GM19025 (cell line): ENCODE results near the gene CARD6.
A peak's percentile ranks its signal among the peaks of the same experiment; 100 is the strongest.
"Not testable (repeated sequence)": the region's sequence is repeated elsewhere in the genome, so short reads cannot be mapped to it uniquely, and the experiment has no call there.

Experiments
- ATAC-seq: cut with Tn5 transposase; IDR thresholded peaks from one replicate; pipeline ENCODE4 v1.9.1; 2021; ENCODE audit warnings: mild to moderate bottlenecking, low read depth, moderate library complexity; ENCODE audit not compliant: unreplicated experiment

Gene CARD6

GRCh38 chr5:40866844-40867243 lies 25.7 kb downstream of the CARD6 start:
- ATAC-seq = no peak

- ATAC-seq = no peak
Measured at GRCh38 chr5:40869384-40869783, 28.2 kb downstream of the CARD6 start.

- ATAC-seq = no peak
Measured at GRCh38 chr5:40871177-40871576, 30.0 kb downstream of the CARD6 start.

GRCh38 chr5:40872253-40872652 lies 31.1 kb downstream of the CARD6 start:
- not testable (repeated sequence) for ATAC-seq

GRCh38 chr5:40873286-40873880 lies 32.2 kb downstream of the CARD6 start:
- no peak for ATAC-seq

GRCh38 chr5:40875958-40876357 lies 34.8 kb downstream of the CARD6 start:
- ATAC-seq = no peak

GRCh38 chr5:40877371-40877988 lies 36.3 kb downstream of the CARD6 start:
- ATAC-seq = no peak

- no peak for ATAC-seq
Measured at GRCh38 chr5:40879163-40879942, 38.2 kb downstream of the CARD6 start.

GRCh38 chr5:40882291-40882690 lies 41.1 kb downstream of the CARD6 start:
- ATAC-seq = no peak

GRCh38 chr5:40883051-40883450 lies 41.9 kb downstream of the CARD6 start:
- not testable (repeated sequence) for ATAC-seq

GRCh38 chr5:40895440-40896425 lies 54.6 kb downstream of the CARD6 start:
- not testable (repeated sequence) for ATAC-seq

GRCh38 chr5:40904205-40904993 lies 63.2 kb downstream of the CARD6 start:
- ATAC-seq = peak; percentile 69

- no peak for ATAC-seq
Measured at GRCh38 chr5:40904994-40905306, 63.8 kb downstream of the CARD6 start.

- no peak for ATAC-seq
Measured at GRCh38 chr5:40906351-40906751, 65.2 kb downstream of the CARD6 start.

GRCh38 chr5:40909264-40909663 lies 68.1 kb downstream of the CARD6 start, which contains the start of gene C7:
Gene C7 (plus strand): TSS chr5:40909497. CDS start chr5:40909611, 114 bp downstream.
- ATAC-seq = no peak

GRCh38 chr5:40909723-40910122 lies 68.6 kb downstream of the CARD6 start:
- no peak for ATAC-seq
